H1 (cell line): Measurements from ENCODE around the gene TMEM117. TPM values are rescaled to one million over a fixed set of nuclear protein-coding genes. Genes with fewer than 3 reads are reported as not detected.

Source experiments
- CTCF ChIA-PET: fragments of 300-600 bp; sonication (Branson Sonifier 250); formaldehyde crosslinking; loops from one replicate; lab custom pipeline; 2021; ENCODE audit not compliant: partially characterized antibody; lab: Charles Lee
- POLR2A ChIA-PET: fragments of 300-600 bp; sonication (Branson Sonifier 250); formaldehyde crosslinking; loops from one replicate; lab custom pipeline; 2021; ENCODE audit warnings: inconsistent platforms; ENCODE audit not compliant: partially characterized antibody; lab: Charles Lee
- DNase-seq, 2 experiments: peaks; one replicate each; pipeline versions ENCODE4 v3.0.0 to v3.0.0-alpha.2; 2010 to 2022; ENCODE audit warnings: low spot score in 2 of 2, low read depth in 1 of 2, mixed read lengths in 1 of 2
- FAIRE-seq: peaks from 2 replicates; lab custom pipeline; 2011; peaks lifted over from hg19 to GRCh38; lab: Jason Lieb, UNC
- H2AFZ ChIP-seq: 2 replicates; pipeline ENCODE4 v1.8.1; 2012; ENCODE audit warnings: low read length, inconsistent platforms
- H2AK5ac ChIP-seq: 2 replicates; pipeline ENCODE4 v1.6.1; 2013; ENCODE audit warnings: low read depth, low read length
- H2BK120ac ChIP-seq: replicated peaks from 2 replicates; pipeline ENCODE3; 2013; ENCODE audit warnings: low read depth, low read length, inconsistent platforms
- H2BK12ac ChIP-seq: 2 replicates; pipeline ENCODE4 v1.6.1; 2013; ENCODE audit warnings: low read depth, low read length
- H2BK15ac ChIP-seq: 2 replicates; pipeline ENCODE4 v1.6.1; 2013; ENCODE audit warnings: low read length
- H2BK20ac ChIP-seq: 2 replicates; pipeline ENCODE4 v1.6.1; 2013; ENCODE audit warnings: low read length
- H2BK5ac ChIP-seq: 2 replicates; pipeline ENCODE4 v1.6.1; 2013; ENCODE audit warnings: low read depth, low read length
- H3K14ac ChIP-seq: 2 replicates; pipeline ENCODE4 v1.6.1; 2013; ENCODE audit warnings: inconsistent platforms; ENCODE audit not compliant: insufficient read length
- H3K18ac ChIP-seq: 2 replicates; pipeline ENCODE4 v1.6.1; 2013; ENCODE audit warnings: low read length; ENCODE audit errors: extremely low read depth
- H3K23ac ChIP-seq: 2 replicates; pipeline ENCODE4 v1.6.1; 2013; ENCODE audit warnings: inconsistent platforms; ENCODE audit not compliant: insufficient read length
- H3K23me2 ChIP-seq: 2 replicates; pipeline ENCODE4 v1.6.1; 2013; ENCODE audit warnings: low read depth, low read length
- H3K27ac ChIP-seq: 2 replicates; pipeline ENCODE4 v1.6.1; 2011; ENCODE audit warnings: low read depth, low read length, inconsistent platforms
- H3K27me3 ChIP-seq, 4 experiments: replicated peaks in 1 of 4; 1 replicate in 1 of 4; 2 replicates in 3 of 4; pipeline versions ENCODE4 v1.6.1 to v1.8.1; 2011 to 2013; ENCODE audit warnings: low read length in 3 of 4, mild to moderate bottlenecking in 3 of 4, inconsistent platforms in 2 of 4, mixed read lengths in 2 of 4, moderate library complexity in 1 of 4; ENCODE audit not compliant: control insufficient read depth in 3 of 4, insufficient read depth in 3 of 4; ENCODE audit errors: extremely low read depth in 1 of 4
- H3K36me3 ChIP-seq, 4 experiments: 2 replicates each; pipeline versions ENCODE4 v1.6.1 to v1.8.1; 2011 to 2013; ENCODE audit warnings: mild to moderate bottlenecking in 4 of 4, low read length in 3 of 4, moderate library complexity in 2 of 4, control low read depth in 1 of 4, inconsistent platforms in 1 of 4; ENCODE audit not compliant: insufficient read depth in 4 of 4, control insufficient read depth in 2 of 4
- H3K4ac ChIP-seq: replicated peaks from 2 replicates; pipeline ENCODE3; 2013; ENCODE audit warnings: low read length, low read depth, mixed read lengths, inconsistent platforms; ENCODE audit not compliant: insufficient read length
- H3K4me1 ChIP-seq, 4 experiments: replicated peaks in 1 of 4; 1 replicate in 1 of 4; 2 replicates in 3 of 4; pipeline versions ENCODE4 v1.6.1 to v1.8.1; 2011 to 2013; ENCODE audit warnings: low read length in 3 of 4, inconsistent platforms in 2 of 4, mixed read lengths in 1 of 4; ENCODE audit not compliant: insufficient read depth in 4 of 4, control insufficient read depth in 3 of 4
- H3K4me2 ChIP-seq, 2 experiments: 2 replicates each; pipeline versions ENCODE4 v1.6.1 to v1.8.1; 2011 to 2013; ENCODE audit warnings: low read depth in 2 of 2, low read length in 2 of 2, control low read depth in 1 of 2, inconsistent platforms in 1 of 2, mild to moderate bottlenecking in 1 of 2; ENCODE audit not compliant: insufficient read depth in 1 of 2
- H3K4me3 ChIP-seq, 4 experiments: fragments of 200-600, 300-600 bp in 1 of 4; sonication (generic), shearing (Covaris generic), sonication (Bioruptor Twin) in 1 of 4; 2 replicates each; pipeline versions ENCODE4 v1.5.1 to v1.8.1; 2011 to 2016; ENCODE audit warnings: low read length in 4 of 4, low read depth in 3 of 4, control low read depth in 2 of 4, inconsistent platforms in 2 of 4, mild to moderate bottlenecking in 2 of 4, mixed read lengths in 1 of 4, moderate library complexity in 1 of 4; ENCODE audit not compliant: insufficient read depth in 2 of 4; ENCODE audit errors: extremely low read depth in 1 of 4
- H3K56ac ChIP-seq: replicated peaks from 2 replicates; pipeline ENCODE3; 2013; ENCODE audit warnings: low read depth, mild to moderate bottlenecking, mixed read lengths, low read length, inconsistent platforms; ENCODE audit not compliant: insufficient read length
- H3K79me1 ChIP-seq: 2 replicates; pipeline ENCODE4 v1.6.1; 2013; ENCODE audit warnings: low read depth, low read length, control low read depth
- H3K79me2 ChIP-seq, 2 experiments: 2 replicates each; pipeline versions ENCODE4 v1.6.1 to v1.8.1; 2012 to 2013; ENCODE audit warnings: low read length in 2 of 2, mild to moderate bottlenecking in 2 of 2, inconsistent platforms in 1 of 2; ENCODE audit not compliant: insufficient read depth in 2 of 2, control insufficient read depth in 1 of 2
- H3K9ac ChIP-seq, 4 experiments: replicated peaks in 1 of 4; 1 replicate in 1 of 4; 2 replicates in 3 of 4; pipeline versions ENCODE4 v1.6.1 to v1.8.1; 2011 to 2013; ENCODE audit warnings: low read depth in 3 of 4, low read length in 3 of 4, control low read depth in 2 of 4, mild to moderate bottlenecking in 2 of 4, moderate library complexity in 2 of 4, inconsistent platforms in 1 of 4; ENCODE audit errors: extremely low read depth in 1 of 4
- H3K9me3 ChIP-seq, 2 experiments: 2 replicates each; pipeline versions ENCODE4 v1.6.1 to v1.8.1; 2012 to 2013; ENCODE audit warnings: mild to moderate bottlenecking in 2 of 2, moderate library complexity in 2 of 2, control low read depth in 1 of 2, inconsistent platforms in 1 of 2, low read depth in 1 of 2, low read length in 1 of 2, mixed read lengths in 1 of 2; ENCODE audit not compliant: insufficient read depth in 2 of 2
- H4K20me1 ChIP-seq, 2 experiments: replicated peaks in 1 of 2; 2 replicates each; pipeline versions ENCODE3 to v1.8.1; 2011 to 2013; ENCODE audit warnings: inconsistent platforms in 2 of 2, low read length in 2 of 2, mild to moderate bottlenecking in 1 of 2; ENCODE audit not compliant: insufficient read depth in 2 of 2, control insufficient read depth in 1 of 2
- H4K5ac ChIP-seq: 2 replicates; pipeline ENCODE4 v1.6.1; 2013; ENCODE audit warnings: low read length, low read depth, mixed read lengths, inconsistent platforms; ENCODE audit not compliant: insufficient read length
- H4K8ac ChIP-seq: 2 replicates; pipeline ENCODE4 v1.8.0; 2013; ENCODE audit warnings: mild to moderate bottlenecking, moderate library complexity, low read length, inconsistent platforms; ENCODE audit not compliant: insufficient read depth; ENCODE audit errors: extremely low read depth
- H4K91ac ChIP-seq: replicated peaks from 2 replicates; pipeline ENCODE3; 2013; ENCODE audit warnings: low read length, mixed read lengths, inconsistent platforms; ENCODE audit not compliant: insufficient read length
- CEBPB ChIP-seq: IDR thresholded peaks from 2 replicates; pipeline ENCODE4 v1.6.1; 2012; ENCODE audit warnings: low read depth, low read length
- HDAC2 ChIP-seq, 2 experiments: fragments of 300-600 bp in 1 of 2; sonication (generic) in 1 of 2; IDR thresholded peaks; 2 replicates each; pipeline ENCODE4 v1.6.1; 2011 to 2012; ENCODE audit warnings: low read depth in 2 of 2, low read length in 2 of 2, mild to moderate bottlenecking in 2 of 2, moderate library complexity in 2 of 2, borderline replicate concordance in 1 of 2, inconsistent platforms in 1 of 2
- JUND ChIP-seq: IDR thresholded peaks from 2 replicates; pipeline ENCODE4 v1.6.1; 2011; ENCODE audit warnings: mild to moderate bottlenecking, improper control_type of control experiment, low read length
- KDM5A ChIP-seq: fragments of 200-600 bp; IDR thresholded peaks from 2 replicates; pipeline ENCODE4 v1.7.1; 2012; ENCODE audit warnings: mild to moderate bottlenecking, low read length, inconsistent platforms, mixed read lengths
- RBBP5 ChIP-seq: IDR thresholded peaks from 2 replicates; pipeline ENCODE4 v1.7.1; 2012; ENCODE audit warnings: low read depth, mild to moderate bottlenecking, inconsistent platforms, low read length, moderate library complexity, borderline replicate concordance
- SRF ChIP-seq: IDR thresholded peaks from 2 replicates; pipeline ENCODE4 v1.6.1; 2011; ENCODE audit warnings: mild to moderate bottlenecking, low read depth, low read length, moderate library complexity
- TAF7 ChIP-seq: optimal IDR thresholded peaks from 2 replicates; pipeline ENCODE3; 2011; ENCODE audit warnings: low read depth, mild to moderate bottlenecking, inconsistent platforms, low read length, moderate library complexity, borderline replicate concordance
- USF2 ChIP-seq: IDR thresholded peaks from 2 replicates; pipeline ENCODE4 v1.6.1; 2011; ENCODE audit warnings: low read length, improper control_type of control experiment
- YY1 ChIP-seq: IDR thresholded peaks from 2 replicates; pipeline ENCODE4 v1.6.1; 2011; ENCODE audit warnings: low read depth, mild to moderate bottlenecking, low read length
- WGBS, 2 experiments: shearing (Covaris generic) in 1 of 2; methylation state at CpG; one replicate each; pipeline versions ENCODE4 v1.1.6 to v1.1.7; 2013 to 2015; ENCODE audit warnings: low lambda C conversion rate in 2 of 2, mixed read lengths in 2 of 2, inconsistent platforms in 1 of 2, low coverage in 1 of 2, missing lambda C conversion rate in 1 of 2; ENCODE audit not compliant: insufficient replicate concordance in 2 of 2, insufficient coverage in 1 of 2, insufficient read length in 1 of 2; ENCODE audit errors: extremely low coverage in 1 of 2, missing lambda C conversion rate in 1 of 2; 5-methylcytosine and 5-hydroxymethylcytosine counted together
- polyA plus RNA-seq, 7 experiments: library from polyadenylated mRNA; depleted of rRNA in 3 of 7; stranded (reverse) in 5 of 7; unstranded in 2 of 7; fragments of >200 nt in 5 of 7; fragments of 200-250 nt in 2 of 7; gene quantifications; 1 replicate in 5 of 7; 2 replicates in 1 of 7; 4 replicates in 1 of 7; pipeline versions ENCODE4 v1.2.1 to v1.2.3, GENCODE V29; 2011 to 2013; ENCODE audit warnings: missing spikeins in 2 of 7, mixed read lengths in 2 of 7
- total RNA-seq: library from RNA; stranded (reverse); fragmentation: NEBNext Ultra II Directional; extraction: Animal tissue kit (Norgen Biotek cat#: 25700); gene quantifications from 2 replicates; pipeline ENCODE4 v1.2.1, GENCODE V29; 2021
- TF ChIP-seq, protein P1 (sequence below), 3 experiments: IDR thresholded peaks; 1 replicate in 2 of 3; 2 replicates in 1 of 3; pipeline versions ENCODE4 v1.5.1 to v1.6.1; 2011; ENCODE audit warnings: low read length in 3 of 3, mild to moderate bottlenecking in 3 of 3, inconsistent platforms in 2 of 3, low read depth in 1 of 3, moderate library complexity in 1 of 3; ENCODE audit not compliant: insufficient read depth in 1 of 3; ENCODE audit errors: control extremely low read depth in 1 of 3

Gene TMEM117
- total and polyA plus RNA-seq, 2 of the 8 experiments (the other 6 are each of a cell fraction or from before 2014, with no cell fraction given) = 0.80 to 1.4 TPM

DNA sequence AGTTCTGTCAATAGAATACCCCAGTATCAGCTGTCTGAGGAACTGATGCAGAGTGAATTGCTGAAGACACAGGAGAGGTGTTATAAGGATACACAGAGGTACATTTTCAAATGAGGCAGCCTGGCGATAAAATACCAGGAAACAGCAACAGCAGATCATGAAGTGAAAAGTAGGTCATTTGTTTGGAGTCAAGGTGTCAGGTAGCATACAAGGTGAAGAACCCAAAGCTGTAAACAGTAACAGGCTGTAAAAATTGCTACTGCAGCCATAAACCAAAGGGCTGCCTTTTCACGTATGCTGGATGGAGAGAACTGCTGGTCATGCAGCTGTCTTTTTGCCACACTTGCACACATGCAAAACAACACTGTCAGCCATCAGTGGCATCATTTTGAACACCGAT lies 20.5 kb upstream of the TMEM117 start:
- no peak overlapping the region for H2BK5ac ChIP-seq
- no peak overlapping the region for H3K4ac ChIP-seq
- CTCF ChIA-PET = interaction anchor here (1.0 to 2.3 kb wide), 8 partner anchors 10 to 67 kb away, joined by 3 to 10 read pairs (median 3); partner anchors contain the start of gene TWF1
- H3K23ac ChIP-seq = no peak overlapping the region
- no peak overlapping the region for H2BK15ac ChIP-seq
- 89% methylated on average over 3 of the region's 3 CpGs; no CpG with 5 or more reads in 1 of the 2 experiments for WGBS, 2 experiments
- H3K23me2 ChIP-seq = peaks cover 3% of the 10 kb centered on the region; the same call in 1 of the 2 replicates
- H3K79me2 ChIP-seq = no peaks in the 10 kb centered on the region
- peaks cover 0 to 5% (median 1%) of the 10 kb centered on the region in 4 experiments; a peak in 1 of 7 replicates for H3K4me1 ChIP-seq
- no peak overlapping the region for H2BK20ac ChIP-seq
- no peak overlapping the region for H3K56ac ChIP-seq
- H2AFZ ChIP-seq = peak overlapping the region; percentile 92
- no peaks in the 10 kb centered on the region for H4K20me1 ChIP-seq
- H2AK5ac ChIP-seq = no peak overlapping the region
- 0 out of 4 replicates have a peak overlapping the region, but pooled peaks of 1 of the 2 experiments have one; percentile 9 for H3K4me2 ChIP-seq
- no peaks in the 10 kb centered on the region for H3K79me1 ChIP-seq
- H4K8ac ChIP-seq = no peak overlapping the region
- no peak overlapping the region for H4K5ac ChIP-seq
- no peak overlapping the region for H2BK120ac ChIP-seq
- H3K36me3 ChIP-seq = no peaks in the 10 kb centered on the region
- no peak overlapping the region for H3K4me3 ChIP-seq
- no peak overlapping the region for H3K27ac ChIP-seq
- no peaks in the 10 kb centered on the region for H3K9me3 ChIP-seq
- H2BK12ac ChIP-seq = no peak overlapping the region
- H3K9ac ChIP-seq = no peak overlapping the region
- no peaks in the 10 kb centered on the region for H3K27me3 ChIP-seq
- H3K14ac ChIP-seq = no peak overlapping the region
- H4K91ac ChIP-seq = no peak overlapping the region
- FAIRE-seq (no peak), DNase-seq (no peak)
- POLR2A ChIA-PET = interaction anchor here (0.7 to 4.5 kb wide), 2 partner anchors 9 to 199 kb away, joined by 3 to 24 read pairs; partner anchors contain the start of gene TWF1
- H3K18ac ChIP-seq = no peak overlapping the region
- no peak for TF ChIP-seq KDM5A
- no peak for TF ChIP-seq SRF
- TF ChIP-seq HDAC2 (IDR thresholded peaks at IDR 0.05; ENCODE audit: borderline replicate concordance in 1 of 2, low read depth in 2 of 2, low read length in 2 of 2) = no peak
- no peak for TF ChIP-seq USF2
- TF ChIP-seq, protein P1, sequence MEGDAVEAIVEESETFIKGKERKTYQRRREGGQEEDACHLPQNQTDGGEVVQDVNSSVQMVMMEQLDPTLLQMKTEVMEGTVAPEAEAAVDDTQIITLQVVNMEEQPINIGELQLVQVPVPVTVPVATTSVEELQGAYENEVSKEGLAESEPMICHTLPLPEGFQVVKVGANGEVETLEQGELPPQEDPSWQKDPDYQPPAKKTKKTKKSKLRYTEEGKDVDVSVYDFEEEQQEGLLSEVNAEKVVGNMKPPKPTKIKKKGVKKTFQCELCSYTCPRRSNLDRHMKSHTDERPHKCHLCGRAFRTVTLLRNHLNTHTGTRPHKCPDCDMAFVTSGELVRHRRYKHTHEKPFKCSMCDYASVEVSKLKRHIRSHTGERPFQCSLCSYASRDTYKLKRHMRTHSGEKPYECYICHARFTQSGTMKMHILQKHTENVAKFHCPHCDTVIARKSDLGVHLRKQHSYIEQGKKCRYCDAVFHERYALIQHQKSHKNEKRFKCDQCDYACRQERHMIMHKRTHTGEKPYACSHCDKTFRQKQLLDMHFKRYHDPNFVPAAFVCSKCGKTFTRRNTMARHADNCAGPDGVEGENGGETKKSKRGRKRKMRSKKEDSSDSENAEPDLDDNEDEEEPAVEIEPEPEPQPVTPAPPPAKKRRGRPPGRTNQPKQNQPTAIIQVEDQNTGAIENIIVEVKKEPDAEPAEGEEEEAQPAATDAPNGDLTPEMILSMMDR (IDR thresholded peaks at IDR 0.05; ENCODE audit: control extremely low read depth in 1 of 3, insufficient read depth in 1 of 3, low read depth in 1 of 3, low read length in 3 of 3) = no peak
- TF ChIP-seq RBBP5 = no peak
- no peak for TF ChIP-seq YY1
- TF ChIP-seq JUND = no peak
- TF ChIP-seq CEBPB = no peak
- no peak for TF ChIP-seq TAF7
